GM23338 (cell line): Measurements from ENCODE around the gene RGS6. TPM values are rescaled to one million over a fixed set of nuclear protein-coding genes. Genes with fewer than 3 reads are reported as not detected.
A peak's percentile ranks its signal among the peaks of the same experiment; 100 is the strongest.

ENCODE experiments used
- ATAC-seq: fragments of 200-7000 bp; cut with Tn5 transposase; 3 replicates; pipeline ENCODE4 v1.9.1; 2020
- DNase-seq: peaks from one replicate; pipeline ENCODE4 v3.0.0-alpha.2; 2015; ENCODE audit warnings: low spot score
- H2AFZ ChIP-seq: fragments of 200-600 bp; sonication (generic); 2 replicates; pipeline ENCODE4 v1.8.0; 2016; ENCODE audit warnings: antibody characterized with exemption, mild to moderate bottlenecking, moderate library complexity
- H3F3A ChIP-seq: fragments of 200-600 bp; sonication (generic); replicated peaks from 2 replicates; pipeline ENCODE4 v1.8.0; 2017; ENCODE audit warnings: antibody characterized with exemption, mixed run types, low read depth
- H3K27ac ChIP-seq: fragments of 200-600 bp; sonication (generic); 2 replicates; pipeline ENCODE4 v1.6.1; 2016; ENCODE audit warnings: low read depth
- H3K27me3 ChIP-seq: fragments of 200-600 bp; sonication (generic); 2 replicates; pipeline ENCODE4 v1.8.0; 2016; ENCODE audit warnings: mild to moderate bottlenecking, mixed run types, moderate library complexity; ENCODE audit not compliant: insufficient read depth
- H3K36me3 ChIP-seq: fragments of 200-600 bp; sonication (generic); 2 replicates; pipeline ENCODE4 v1.8.0; 2016; ENCODE audit warnings: mild to moderate bottlenecking; ENCODE audit not compliant: insufficient read depth
- H3K4me1 ChIP-seq: fragments of 200-600 bp; sonication (generic); 2 replicates; pipeline ENCODE4 v1.8.0; 2016; ENCODE audit warnings: mild to moderate bottlenecking, moderate library complexity; ENCODE audit not compliant: insufficient read depth
- H3K4me2 ChIP-seq: fragments of 200-600 bp; sonication (generic); 2 replicates; pipeline ENCODE4 v1.7.1; 2017; ENCODE audit warnings: mixed run types
- H3K4me3 ChIP-seq: fragments of 200-600 bp; sonication (generic); 2 replicates; pipeline ENCODE4 v1.6.1; 2016; ENCODE audit warnings: mixed run types
- H3K79me2 ChIP-seq: fragments of 200-600 bp; sonication (generic); replicated peaks from 2 replicates; pipeline ENCODE4 v1.8.0; 2017; ENCODE audit warnings: mild to moderate bottlenecking; ENCODE audit not compliant: insufficient read depth
- H3K9me2 ChIP-seq: fragments of 200-600 bp; sonication (generic); 2 replicates; pipeline ENCODE4 v1.8.0; 2017; ENCODE audit not compliant: insufficient read depth
- H4K20me1 ChIP-seq: fragments of 200-600 bp; sonication (generic); replicated peaks from 2 replicates; pipeline ENCODE4 v1.8.0; 2017; ENCODE audit warnings: mild to moderate bottlenecking; ENCODE audit not compliant: insufficient read depth
- H3K27ac Mint-ChIP-seq: 2 replicates; pipeline ENCODE4 v1.8.0; 2020; ENCODE audit warnings: inconsistent platforms, mild to moderate bottlenecking, moderate library complexity, mixed read lengths
- H3K27me3 Mint-ChIP-seq: 3 replicates; pipeline ENCODE4 v1.8.0; 2022; ENCODE audit warnings: low read depth, mild to moderate bottlenecking, moderate library complexity, mixed read lengths, inconsistent platforms; ENCODE audit not compliant: insufficient read depth, poor library complexity
- H3K36me3 Mint-ChIP-seq: 3 replicates; pipeline ENCODE4 v1.8.0; 2021; ENCODE audit warnings: low read depth, mild to moderate bottlenecking, inconsistent platforms, moderate library complexity, mixed read lengths
- H3K4me1 Mint-ChIP-seq: 3 replicates; pipeline ENCODE4 v1.8.0; 2020; ENCODE audit warnings: mild to moderate bottlenecking, inconsistent platforms, mixed read lengths
- H3K4me3 Mint-ChIP-seq: 3 replicates; pipeline ENCODE4 v1.8.0; 2021; ENCODE audit warnings: moderate library complexity, mild to moderate bottlenecking, inconsistent platforms, mixed read lengths
- H3K9me3 Mint-ChIP-seq: 3 replicates; pipeline ENCODE4 v1.8.0; 2020; ENCODE audit warnings: moderate library complexity, mild to moderate bottlenecking, inconsistent platforms, mixed read lengths
- CREB1 ChIP-seq: fragments of 250-450 bp; sonication (Bioruptor Pico); IDR thresholded peaks from 2 replicates; pipeline ENCODE4 v1.5.0; 2020; ENCODE audit warnings: low read depth, mild to moderate bottlenecking, moderate library complexity
- ETS1 ChIP-seq: IDR thresholded peaks from 2 replicates; pipeline ENCODE4 v1.6.1; 2016; ENCODE audit warnings: antibody characterized with exemption
- EZH2 ChIP-seq: fragments of 200-600 bp; sonication (generic); IDR thresholded peaks from one replicate; pipeline ENCODE4 v1.8.0; 2017; ENCODE audit warnings: antibody characterized with exemption, mild to moderate bottlenecking, low read depth; ENCODE audit not compliant: unreplicated experiment
- EZH2phosphoT487 ChIP-seq: fragments of 200-600 bp; sonication (generic); IDR thresholded peaks from one replicate; pipeline ENCODE4 v1.8.1; 2018; ENCODE audit warnings: antibody characterized with exemption; ENCODE audit not compliant: unreplicated experiment
- JUNB ChIP-seq: IDR thresholded peaks from one replicate; pipeline ENCODE4 v1.6.1; 2016; ENCODE audit warnings: antibody characterized with exemption; ENCODE audit not compliant: unreplicated experiment
- NANOG ChIP-seq: IDR thresholded peaks from 2 replicates; pipeline ENCODE4 v1.6.1; 2016; ENCODE audit warnings: antibody characterized with exemption, borderline replicate concordance
- POLR2AphosphoS5 ChIP-seq: IDR thresholded peaks from 2 replicates; pipeline ENCODE4 v1.6.1; 2016; ENCODE audit warnings: antibody characterized with exemption, low read depth
- REST ChIP-seq: IDR thresholded peaks from one replicate; pipeline ENCODE4 v1.6.1; 2018; ENCODE audit warnings: antibody characterized with exemption; ENCODE audit not compliant: unreplicated experiment
- STAT1 ChIP-seq: IDR thresholded peaks from one replicate; pipeline ENCODE4 v1.6.1; 2016; ENCODE audit warnings: antibody characterized with exemption; ENCODE audit not compliant: unreplicated experiment
- ZNF114 ChIP-seq: fragments of 250-450 bp; sonication (Bioruptor Pico); IDR thresholded peaks from 2 replicates; pipeline ENCODE4 v1.5.0; 2020; ENCODE audit warnings: mild to moderate bottlenecking, moderate library complexity
- ZNF331 ChIP-seq: fragments of 250-450 bp; sonication (Bioruptor Pico); IDR thresholded peaks from 2 replicates; pipeline ENCODE4 v1.5.0; 2020; ENCODE audit warnings: low read depth, mild to moderate bottlenecking, moderate library complexity
- ZNF462 ChIP-seq: fragments of 250-450 bp; sonication (Bioruptor Pico); IDR thresholded peaks from 2 replicates; pipeline ENCODE4 v1.5.0; 2020; ENCODE audit warnings: mild to moderate bottlenecking, moderate library complexity
- polyA plus RNA-seq: library from polyadenylated mRNA; unstranded; fragments of >200 nt; fragmentation: Nextera tagmentation; extraction: Ambion mirVana; gene quantifications from 2 replicates; pipeline ENCODE4 v1.2.1, GENCODE V29; 2016
- total RNA-seq: library from RNA; depleted of rRNA; stranded (reverse); fragments of >200 nt; shearing (Covaris generic); gene quantifications from 2 replicates; pipeline ENCODE4 v1.2.3, GENCODE V29; 2014
- TF ChIP-seq, protein P1 (sequence below), 2 experiments: fragments of 200-600 bp in 1 of 2; sonication (generic) in 1 of 2; conservative IDR thresholded peaks; 2 replicates each; pipeline versions ENCODE4 v1.5.1 to v1.6.1; 2016 to 2017; ENCODE audit warnings: antibody characterized with exemption in 2 of 2, low read depth in 2 of 2, mild to moderate bottlenecking in 2 of 2, moderate library complexity in 1 of 2

RGS6 gene
- total and polyA plus RNA-seq, 2 experiments from 2014 or later, result 0.66 to 0.83 TPM

GRCh38 chr14:72600551-72601330 is 668.5 kb downstream of the RGS6 start:
- H3K4me3 Mint-ChIP-seq, result no peak overlapping the region
- H2AFZ ChIP-seq, result no peak overlapping the region

More at GRCh38 chr14:72600551-72601330, 668.5 kb downstream of the RGS6 start:
- peaks cover 28% of the 10 kb centered on the region for H3K4me1 Mint-ChIP-seq
- no peak overlapping the region for H3K27ac Mint-ChIP-seq
- ATAC-seq, result peak; percentile 44
- Histone ChIP-seq H3K27me3 (no peaks in the 10 kb centered on the region), H3K9me2 (0 out of 2 replicates have a peak, but pooled peaks cover 2% of the 10 kb centered on the region), H3F3A (no peaks in the 10 kb centered on the region), H3K4me3 (no peak overlapping the region), H4K20me1 (no peaks in the 10 kb centered on the region), H3K79me2 (no peaks in the 10 kb centered on the region), H3K4me1 (no peaks in the 10 kb centered on the region; the same call in 1 of the 2 replicates), H3K36me3 (no peaks in the 10 kb centered on the region), H3K27ac (no peak overlapping the region), H3K4me2 (no peak overlapping the region)
- peaks cover 5% of the 10 kb centered on the region for H3K27me3 Mint-ChIP-seq
- H3K36me3 Mint-ChIP-seq, result no peaks in the 10 kb centered on the region
- no peak for DNase-seq
- no peaks in the 10 kb centered on the region for H3K9me3 Mint-ChIP-seq
- TF ChIP-seq ZNF114 (CRISPR knock-in tag) (no peak), JUNB (no peak), EZH2 (no peak), ETS1 (no peak), STAT1 (no peak), ZNF331 (CRISPR knock-in tag) (no peak), POLR2AphosphoS5 (no peak), NANOG (no peak), REST (no peak), EZH2phosphoT487 (no peak), CREB1 (CRISPR knock-in tag) (no peak), ZNF462 (CRISPR knock-in tag) (no peak)
- TF ChIP-seq, protein P1, sequence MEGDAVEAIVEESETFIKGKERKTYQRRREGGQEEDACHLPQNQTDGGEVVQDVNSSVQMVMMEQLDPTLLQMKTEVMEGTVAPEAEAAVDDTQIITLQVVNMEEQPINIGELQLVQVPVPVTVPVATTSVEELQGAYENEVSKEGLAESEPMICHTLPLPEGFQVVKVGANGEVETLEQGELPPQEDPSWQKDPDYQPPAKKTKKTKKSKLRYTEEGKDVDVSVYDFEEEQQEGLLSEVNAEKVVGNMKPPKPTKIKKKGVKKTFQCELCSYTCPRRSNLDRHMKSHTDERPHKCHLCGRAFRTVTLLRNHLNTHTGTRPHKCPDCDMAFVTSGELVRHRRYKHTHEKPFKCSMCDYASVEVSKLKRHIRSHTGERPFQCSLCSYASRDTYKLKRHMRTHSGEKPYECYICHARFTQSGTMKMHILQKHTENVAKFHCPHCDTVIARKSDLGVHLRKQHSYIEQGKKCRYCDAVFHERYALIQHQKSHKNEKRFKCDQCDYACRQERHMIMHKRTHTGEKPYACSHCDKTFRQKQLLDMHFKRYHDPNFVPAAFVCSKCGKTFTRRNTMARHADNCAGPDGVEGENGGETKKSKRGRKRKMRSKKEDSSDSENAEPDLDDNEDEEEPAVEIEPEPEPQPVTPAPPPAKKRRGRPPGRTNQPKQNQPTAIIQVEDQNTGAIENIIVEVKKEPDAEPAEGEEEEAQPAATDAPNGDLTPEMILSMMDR (conservative IDR thresholded peaks at IDR 0.05; ENCODE audit: low read depth in 2 of 2), result no peak
